ENCODE data around the gene GALNT11.

Gene GALNT11

GRCh38 chr7:152025077-152025936 lies at the start of gene GALNT11:
TSS of gene GALNT11 (plus strand) at chr7:152025674. CDS start at chr7:152094228, 68,554 bp downstream.
- TF ChIP-seq CTCF (IDR thresholded peaks at IDR 0.05), result peak; percentile 43

GRCh38 chr7:151978616-151979015 lies 46.9 kb upstream of the GALNT11 start:
- no peak for TF ChIP-seq CTCF (IDR thresholded peaks at IDR 0.05)

- TF ChIP-seq CTCF (IDR thresholded peaks at IDR 0.05), result no peak
Observed at GRCh38 chr7:151981223-151981622, 44.3 kb upstream of the GALNT11 start.

GRCh38 chr7:151982806-151983205 lies 42.7 kb upstream of the GALNT11 start:
- TF ChIP-seq CTCF (IDR thresholded peaks at IDR 0.05), result no peak

- no peak for TF ChIP-seq CTCF (IDR thresholded peaks at IDR 0.05)
Observed at GRCh38 chr7:151984612-151985011, 40.9 kb upstream of the GALNT11 start.

- TF ChIP-seq CTCF (IDR thresholded peaks at IDR 0.05), result no peak
Observed at GRCh38 chr7:151987748-151988529, 37.5 kb upstream of the GALNT11 start.

GRCh38 chr7:151992375-151992774 lies 33.1 kb upstream of the GALNT11 start:
- TF ChIP-seq CTCF (IDR thresholded peaks at IDR 0.05), result peak; percentile 77

Data from LNCAP (cell line).